ENCODE data around the gene KHNYN.

DNA sequence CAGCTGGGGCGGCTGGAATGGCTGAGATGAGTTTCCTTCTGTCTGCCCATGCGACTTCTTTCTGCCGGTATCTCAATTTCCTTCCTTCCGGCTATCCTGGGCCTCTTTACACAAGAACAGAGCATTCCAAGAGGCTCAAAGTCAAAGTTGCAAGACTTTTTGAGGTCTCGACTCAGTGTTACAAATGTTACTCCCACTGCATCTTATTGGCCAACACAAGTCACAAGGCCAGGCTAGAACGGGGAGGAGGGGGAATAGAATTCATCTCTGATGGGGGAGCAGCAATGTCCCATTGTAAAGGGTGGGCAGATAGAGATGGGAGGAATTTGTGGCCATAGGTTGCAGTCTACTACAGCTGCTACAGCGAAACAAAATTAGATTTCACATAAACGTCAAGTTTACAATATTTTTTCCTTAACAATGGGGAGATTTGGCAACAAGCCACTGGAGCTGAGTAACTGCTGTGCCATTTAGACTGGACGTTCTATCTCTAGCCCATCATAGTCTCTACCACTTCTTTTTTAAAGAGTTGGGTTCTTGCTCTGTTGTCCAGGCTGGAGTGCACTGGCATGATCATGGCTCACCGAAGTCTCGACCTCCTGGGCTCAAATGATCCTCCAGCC lies 40.4 kb upstream of the KHNYN start:
- TF ChIP-seq, protein P1, sequence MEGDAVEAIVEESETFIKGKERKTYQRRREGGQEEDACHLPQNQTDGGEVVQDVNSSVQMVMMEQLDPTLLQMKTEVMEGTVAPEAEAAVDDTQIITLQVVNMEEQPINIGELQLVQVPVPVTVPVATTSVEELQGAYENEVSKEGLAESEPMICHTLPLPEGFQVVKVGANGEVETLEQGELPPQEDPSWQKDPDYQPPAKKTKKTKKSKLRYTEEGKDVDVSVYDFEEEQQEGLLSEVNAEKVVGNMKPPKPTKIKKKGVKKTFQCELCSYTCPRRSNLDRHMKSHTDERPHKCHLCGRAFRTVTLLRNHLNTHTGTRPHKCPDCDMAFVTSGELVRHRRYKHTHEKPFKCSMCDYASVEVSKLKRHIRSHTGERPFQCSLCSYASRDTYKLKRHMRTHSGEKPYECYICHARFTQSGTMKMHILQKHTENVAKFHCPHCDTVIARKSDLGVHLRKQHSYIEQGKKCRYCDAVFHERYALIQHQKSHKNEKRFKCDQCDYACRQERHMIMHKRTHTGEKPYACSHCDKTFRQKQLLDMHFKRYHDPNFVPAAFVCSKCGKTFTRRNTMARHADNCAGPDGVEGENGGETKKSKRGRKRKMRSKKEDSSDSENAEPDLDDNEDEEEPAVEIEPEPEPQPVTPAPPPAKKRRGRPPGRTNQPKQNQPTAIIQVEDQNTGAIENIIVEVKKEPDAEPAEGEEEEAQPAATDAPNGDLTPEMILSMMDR (IDR thresholded peaks at IDR 0.05 in 8 of 11, conservative IDR thresholded peaks at IDR 0.05 in 3 of 11) = no peak
- no peak for TF ChIP-seq POLR2A (IDR thresholded peaks at IDR 0.05)

Data from spleen (tissue), 7 donors.